GM21381 (cell line): ENCODE results near the gene ANAPC2.

Experiments
- ATAC-seq: cut with Tn5 transposase; IDR thresholded peaks from one replicate; pipeline ENCODE4 v1.9.1; 2021; ENCODE audit warnings: mild to moderate bottlenecking, moderate library complexity; ENCODE audit not compliant: unreplicated experiment

ANAPC2 gene

DNA sequence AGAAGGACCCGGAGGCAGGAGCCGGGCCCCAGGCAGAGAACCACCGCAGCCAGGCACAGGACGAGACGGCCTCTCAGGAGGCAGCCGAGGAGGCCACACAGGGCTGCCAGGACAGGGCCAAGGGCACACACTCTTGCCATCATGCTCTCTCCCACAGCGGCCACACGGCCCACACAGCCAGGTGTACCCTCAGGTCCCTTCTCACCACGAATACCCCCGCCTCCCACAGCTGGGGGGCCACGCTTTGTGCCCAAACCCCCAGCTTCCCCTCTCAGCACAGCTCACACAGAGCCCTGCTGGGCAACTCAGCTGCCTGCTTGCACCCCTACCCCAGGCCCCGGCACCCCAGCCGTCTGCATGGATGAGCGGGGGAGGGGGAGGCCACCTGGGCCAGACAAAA, 5.4 kb upstream of the ANAPC2 start:
- no peak for ATAC-seq

GRCh38 chr9:137192859-137193258, 4.5 kb upstream of the ANAPC2 start:
- no peak for ATAC-seq

- no peak for ATAC-seq
These were observed 4.1 kb upstream of the ANAPC2 start for GRCh38 chr9:137192448-137192780.

DNA sequence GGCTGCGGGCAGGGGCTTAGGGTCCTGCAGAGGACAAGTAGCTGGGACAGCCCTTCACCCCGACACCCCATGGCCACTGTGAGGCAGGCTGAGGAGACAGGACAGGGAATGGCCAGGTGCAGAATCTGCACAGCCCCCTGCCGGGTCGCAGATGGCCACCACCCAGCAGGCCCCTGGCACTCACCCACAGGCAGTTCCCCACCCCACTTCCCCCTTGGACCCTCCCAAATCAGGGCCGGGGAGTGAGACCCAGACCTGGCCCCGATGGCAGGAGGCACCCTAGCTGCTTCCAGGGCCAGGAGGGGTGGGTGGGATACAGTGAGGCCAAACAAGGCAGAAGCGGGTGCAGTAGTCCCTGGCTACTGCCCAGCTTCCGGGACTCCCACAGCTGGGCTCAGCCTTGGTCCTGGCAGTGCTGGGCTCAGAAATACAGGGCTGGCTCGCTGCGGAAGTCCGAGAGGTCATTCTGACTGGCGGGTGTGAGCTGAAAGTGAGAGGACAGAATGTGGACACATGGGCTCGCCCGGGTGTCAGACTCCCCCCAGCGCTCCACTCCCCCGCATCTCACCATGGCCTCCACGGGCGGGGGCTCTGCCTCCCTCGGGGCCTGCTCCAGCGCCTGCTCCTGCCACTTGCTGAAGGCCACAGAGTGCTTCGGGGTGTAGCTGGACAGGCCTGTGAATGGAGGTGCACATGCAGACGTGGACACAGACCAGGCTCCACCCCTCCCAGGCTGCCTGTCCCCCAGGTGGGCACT, 3.5 kb upstream of the ANAPC2 start:
- ATAC-seq, result no peak

GRCh38 chr9:137191245-137191644, 2.9 kb upstream of the ANAPC2 start:
- ATAC-seq, result no peak

GRCh38 chr9:137190315-137190856, 2.0 kb upstream of the ANAPC2 start:
- ATAC-seq, result no peak

DNA sequence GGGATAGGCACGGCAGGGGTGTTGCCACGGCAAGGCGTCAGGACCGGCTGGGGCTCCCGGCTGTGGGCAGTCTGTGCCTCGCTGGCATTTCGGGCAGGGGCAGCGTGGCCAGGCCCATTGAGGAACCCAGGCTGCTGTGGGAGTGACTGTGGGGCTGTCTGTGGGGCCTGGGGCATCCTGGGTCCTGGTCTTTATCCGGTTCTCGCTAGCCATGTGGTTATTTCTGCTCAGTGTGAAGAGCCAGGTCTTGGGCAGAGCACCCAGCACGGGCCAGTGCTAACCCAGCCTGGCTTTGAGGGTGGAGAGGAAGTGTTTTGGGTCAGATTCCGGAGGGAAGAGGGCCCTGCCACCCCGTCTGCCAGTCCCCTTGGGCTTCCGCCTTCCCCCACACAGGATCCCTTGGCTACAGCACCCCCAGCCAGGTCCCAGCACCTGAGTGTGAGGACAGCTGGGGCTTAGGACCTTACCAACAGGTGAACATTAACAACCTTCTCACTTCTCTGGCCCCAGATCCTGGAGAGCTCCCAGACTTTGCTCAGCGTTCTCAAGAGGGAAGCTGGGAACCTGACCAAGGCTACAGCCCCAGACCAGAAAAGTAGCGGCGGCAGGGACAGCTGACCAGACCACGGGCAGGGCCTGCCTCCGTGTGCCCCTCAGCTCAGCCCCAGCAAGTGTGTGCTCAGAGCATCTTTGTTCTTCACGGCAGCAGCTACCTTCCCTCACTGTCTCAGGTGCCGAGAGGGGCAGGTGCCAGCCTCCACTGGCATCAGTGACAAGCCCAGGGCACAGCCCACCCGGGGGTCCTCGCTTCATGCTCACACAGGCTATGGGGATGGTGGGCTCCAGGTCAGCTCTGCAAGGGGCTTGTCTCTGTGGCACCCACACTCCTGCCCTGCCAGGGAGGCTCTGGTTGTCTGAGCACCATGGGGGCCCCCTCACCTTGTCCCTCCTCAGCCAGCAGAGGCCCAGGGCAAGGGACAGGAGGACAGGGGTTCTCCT, 1.2 kb upstream of the ANAPC2 start:
- no peak for ATAC-seq

DNA sequence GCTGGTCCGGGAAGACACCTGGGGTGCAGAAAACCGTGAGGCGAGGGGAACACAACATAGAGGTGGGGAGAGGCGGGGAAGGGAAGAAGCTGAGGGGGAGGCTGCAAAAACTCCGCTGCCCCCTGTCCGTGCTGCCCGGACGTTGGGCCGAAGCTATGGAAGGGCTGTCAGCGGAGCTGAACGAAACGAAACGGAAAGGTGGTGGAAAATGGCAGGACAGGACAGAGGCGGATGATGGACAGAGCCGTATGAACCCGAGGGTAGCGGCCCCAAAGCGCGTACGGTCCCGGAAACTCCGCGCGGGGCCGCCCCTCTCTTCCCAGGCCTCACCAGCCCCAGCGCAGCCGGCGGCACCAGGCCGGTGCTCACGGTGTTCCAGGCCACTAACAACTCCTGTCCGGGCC, 272 bp downstream of the ANAPC2 start:
- ATAC-seq, result no peak

- ATAC-seq, result no peak
These were observed 974 bp downstream of the ANAPC2 start for GRCh38 chr9:137187386-137187785.

DNA sequence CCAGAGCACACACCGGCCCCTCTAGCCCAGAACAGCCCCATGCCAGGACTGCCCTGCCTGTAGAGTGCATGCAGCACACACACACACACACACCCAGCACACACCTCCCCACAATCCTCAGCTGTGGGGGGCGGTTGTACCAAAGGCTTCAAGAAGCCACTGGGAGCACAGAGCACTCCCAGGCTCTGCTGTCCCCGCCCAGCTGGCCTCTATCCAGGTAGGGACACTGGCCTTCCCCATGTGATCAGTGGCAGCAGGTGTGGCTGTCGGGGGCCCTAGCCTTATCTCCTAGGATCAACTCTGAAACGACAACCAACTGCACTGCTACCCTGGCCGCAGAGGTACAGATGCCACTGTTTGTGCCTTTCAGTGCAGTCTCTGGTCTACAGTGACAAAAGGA, 2.0 kb downstream of the ANAPC2 start:
- ATAC-seq, result no peak

DNA sequence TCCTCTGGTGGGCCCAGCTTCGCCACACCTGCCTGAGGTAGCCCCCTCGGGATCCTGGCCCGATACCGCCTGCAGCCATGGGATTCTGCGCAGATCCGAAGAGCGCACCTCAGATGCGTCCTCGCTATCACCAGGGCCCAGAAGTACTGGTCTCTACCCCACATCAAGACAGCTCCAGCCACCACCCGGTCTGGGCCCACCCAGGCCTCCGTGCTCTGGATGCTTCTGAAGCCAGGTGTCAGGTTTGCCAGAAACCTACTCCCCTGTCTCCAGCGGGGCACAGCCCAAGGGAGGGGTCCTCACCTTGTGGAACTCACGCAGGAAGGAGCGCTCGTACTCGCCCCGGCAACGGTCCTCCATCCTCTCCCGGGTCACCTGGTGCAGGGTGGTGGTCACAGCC, 2.4 kb downstream of the ANAPC2 start:
- no peak for ATAC-seq

GRCh38 chr9:137184881-137185660, 3.3 kb downstream of the ANAPC2 start:
- ATAC-seq, result no peak

GRCh38 chr9:137183980-137184595, 4.3 kb downstream of the ANAPC2 start:
- no peak for ATAC-seq

DNA sequence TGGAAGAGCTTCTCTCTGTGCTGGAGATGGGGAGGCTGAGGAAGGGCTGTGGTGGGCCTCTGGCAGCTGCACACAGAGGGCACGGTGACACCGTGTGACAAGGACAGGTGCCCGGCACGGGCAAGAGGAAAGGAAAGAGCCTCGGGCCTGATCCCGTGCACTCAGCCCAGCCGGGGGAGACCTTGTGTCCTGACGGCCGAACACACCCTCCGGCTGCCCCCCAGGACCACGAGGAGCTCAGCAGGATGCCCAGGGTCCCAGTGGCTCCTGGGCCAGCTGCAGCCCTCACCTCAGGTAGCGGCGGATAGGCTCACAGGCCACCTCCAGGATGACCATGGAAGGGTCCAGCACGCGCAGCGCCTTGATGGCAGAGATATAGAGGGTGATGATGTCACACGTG, 5.5 kb downstream of the ANAPC2 start:
- ATAC-seq, result no peak

DNA sequence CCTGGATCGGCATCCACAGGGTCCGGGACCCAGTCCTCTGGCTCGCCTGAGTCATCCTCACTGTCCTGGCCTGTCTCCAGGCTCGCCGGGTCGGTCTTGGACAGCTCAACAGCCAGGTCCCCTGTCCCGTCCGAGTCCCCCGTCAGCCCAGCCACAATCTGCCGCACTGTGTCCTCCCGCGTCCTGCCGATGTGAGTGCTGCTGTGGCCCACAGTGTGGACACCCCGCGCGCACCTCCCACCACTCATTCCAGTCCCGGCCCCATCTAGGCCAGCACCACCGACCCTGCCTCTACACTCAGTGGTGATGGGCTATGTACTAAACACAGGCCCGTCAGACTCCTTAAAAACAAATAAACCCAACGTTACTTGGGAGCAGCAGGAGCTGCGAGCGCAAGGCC, 6.7 kb downstream of the ANAPC2 start:
- no peak for ATAC-seq

GRCh38 chr9:137180491-137180890, 7.9 kb downstream of the ANAPC2 start:
- ATAC-seq, result no peak

DNA sequence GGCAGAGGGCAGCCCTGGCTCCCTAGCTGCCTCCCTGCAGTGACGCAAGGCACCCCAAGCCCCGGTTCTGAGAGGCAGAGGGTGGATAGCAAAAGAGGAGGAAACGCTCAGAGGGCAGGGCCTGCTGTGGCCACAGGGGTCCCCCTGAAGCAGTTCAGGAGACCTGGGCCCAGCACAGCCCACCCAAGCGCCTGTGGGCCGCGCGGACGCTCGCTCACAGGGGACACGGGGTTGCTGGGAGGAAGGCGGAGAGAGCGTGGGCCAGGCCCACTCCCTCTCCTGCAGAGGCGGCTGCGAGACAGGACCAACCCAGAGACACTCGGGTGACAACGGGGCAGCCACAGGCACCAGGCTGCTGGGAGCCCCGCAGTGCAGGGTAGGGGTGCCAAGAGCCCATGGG, 8.6 kb downstream of the ANAPC2 start:
- no peak for ATAC-seq

- no peak for ATAC-seq
These were observed 9.3 kb downstream of the ANAPC2 start for GRCh38 chr9:137178939-137179630.

DNA sequence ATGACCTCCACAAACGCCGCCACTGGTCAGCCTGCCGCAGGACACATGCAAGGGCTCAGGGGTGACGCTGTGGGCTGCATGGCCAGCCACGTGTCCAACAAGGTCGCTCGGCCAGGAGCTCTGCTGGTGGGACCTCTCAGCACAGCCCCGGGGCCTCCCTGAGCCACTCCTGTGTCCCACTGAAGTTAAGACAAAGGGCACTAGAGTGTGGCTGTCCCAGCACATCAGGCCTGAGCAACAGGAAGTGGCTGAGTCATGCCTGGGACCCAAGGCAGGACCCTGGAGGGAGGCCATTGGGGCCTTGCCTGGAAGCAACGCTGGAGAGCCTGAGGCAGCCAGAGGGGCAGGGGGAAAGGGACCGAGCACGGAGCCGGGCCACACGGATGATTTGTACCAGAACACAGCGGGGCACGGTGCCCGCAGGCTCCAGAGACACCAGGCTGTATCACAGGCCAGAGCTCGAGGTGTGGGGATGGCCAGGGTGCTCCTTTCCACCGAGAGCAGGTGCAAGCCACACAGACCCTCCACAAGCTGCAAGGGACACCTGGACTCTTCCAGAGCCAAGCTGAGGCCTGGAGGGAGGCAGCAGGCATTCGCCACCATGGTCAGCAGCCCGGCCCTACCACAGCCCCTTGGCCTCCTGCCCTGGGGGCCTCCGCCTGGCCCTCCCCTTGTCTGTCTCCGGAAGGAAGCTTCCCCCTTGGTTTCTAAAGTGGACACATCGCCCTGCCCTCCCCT, 10.0 kb downstream of the ANAPC2 start:
- no peak for ATAC-seq
